NCI-H128 (cell line): ENCODE data around the gene VAT1L.

Source experiments
- DNase-seq: peaks from one replicate; lab custom pipeline; 2025; ENCODE audit not compliant: unreplicated experiment; lab: John Stamatoyannopoulos, UW

Gene VAT1L

GRCh38 chr16:77833921-77834634 is 45.7 kb downstream of the VAT1L start:
- no peak for DNase-seq

DNA sequence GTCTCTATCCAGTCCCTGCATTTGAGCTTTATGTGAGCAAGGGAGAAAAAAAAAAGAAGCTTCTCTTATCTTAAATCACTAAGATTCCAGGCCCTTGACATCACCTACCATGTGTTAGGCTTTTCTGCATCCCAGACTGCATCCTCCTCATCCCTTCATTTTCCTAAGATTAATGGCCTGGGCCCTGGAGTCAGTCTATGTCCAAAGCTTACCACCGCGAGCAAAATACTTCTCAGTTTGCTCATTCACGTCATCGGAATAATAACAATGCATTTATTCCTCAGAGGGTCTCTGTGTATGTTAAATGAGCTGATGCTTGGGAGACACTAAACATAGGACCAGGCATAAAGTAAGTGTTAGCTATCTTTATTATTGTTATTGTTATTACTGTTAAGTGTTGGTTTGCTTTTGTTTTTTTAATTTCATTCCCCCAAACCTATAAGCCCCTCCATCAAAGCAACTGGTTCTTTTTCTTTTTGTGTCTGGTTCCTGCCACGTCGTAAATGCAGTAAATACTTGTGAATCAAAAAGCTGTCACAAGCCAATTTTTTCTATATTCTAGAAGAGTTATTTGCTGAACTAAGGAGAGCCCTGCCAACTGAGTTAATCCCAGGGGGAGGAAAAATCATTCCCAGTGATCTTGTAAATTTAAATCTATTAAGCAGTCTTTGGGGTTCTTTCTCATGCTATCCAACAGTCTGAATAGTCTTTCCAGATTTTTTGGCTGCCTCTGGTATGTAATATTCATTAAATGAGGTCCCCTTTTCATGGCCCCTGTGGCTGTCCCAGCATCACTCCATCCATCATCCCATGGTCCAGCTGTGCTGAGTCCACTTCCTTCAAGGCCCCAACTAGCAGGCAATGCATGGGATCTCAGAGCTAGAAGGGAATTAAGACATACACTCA is 46.5 kb downstream of the VAT1L start:
- DNase-seq: no peak

DNA sequence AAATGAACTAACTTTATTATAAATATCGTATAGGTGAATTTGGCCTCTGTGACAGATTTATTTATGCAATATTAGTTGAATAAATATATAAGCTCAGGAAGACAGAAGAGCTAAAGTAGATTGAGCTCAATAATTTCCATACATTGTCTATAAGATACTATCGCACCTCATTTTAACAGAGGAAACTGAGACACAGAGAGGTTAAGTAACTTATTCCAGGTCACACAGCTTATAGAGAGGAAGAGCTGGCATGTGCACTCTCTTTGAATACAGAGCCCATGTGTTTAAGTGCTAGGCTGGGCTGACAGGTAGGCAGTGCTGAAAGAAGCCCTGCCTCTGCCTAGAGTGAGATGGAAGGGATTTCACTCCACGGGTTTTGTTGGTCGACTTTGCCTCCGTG is 48.4 kb downstream of the VAT1L start:
- no peak for DNase-seq

DNA sequence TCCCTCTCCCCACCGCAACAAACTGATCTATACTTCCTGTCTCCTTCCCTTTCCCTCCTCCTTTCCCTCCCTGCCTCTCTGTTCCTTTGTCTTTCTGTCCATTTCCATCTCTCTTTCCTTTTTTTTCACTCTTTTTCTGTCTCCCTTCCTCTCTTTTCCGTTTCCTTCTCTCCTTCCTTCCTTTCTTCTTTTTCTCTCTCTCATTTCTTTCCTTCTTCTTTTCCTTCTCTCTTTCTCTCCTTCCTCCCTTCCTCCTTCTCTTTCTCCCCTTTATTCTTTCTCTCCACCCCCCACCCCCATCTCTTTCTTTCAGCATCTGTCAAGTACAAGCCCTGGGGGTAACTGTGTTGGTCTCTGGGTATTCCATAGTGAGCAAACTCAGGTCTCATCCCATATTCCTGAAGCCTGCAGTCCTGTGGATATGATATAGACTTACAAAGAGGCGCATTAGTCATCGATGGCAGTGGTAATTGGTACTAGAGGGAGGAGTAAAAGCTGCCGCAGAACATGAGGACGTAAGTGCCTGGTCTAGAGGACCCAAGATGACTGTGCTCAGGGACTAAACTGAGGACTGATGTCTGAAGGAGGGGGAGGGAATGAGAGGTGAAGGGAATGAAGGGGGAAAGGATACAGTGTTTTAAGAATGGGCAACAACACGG is 50.4 kb downstream of the VAT1L start:
- no peak for DNase-seq

DNA sequence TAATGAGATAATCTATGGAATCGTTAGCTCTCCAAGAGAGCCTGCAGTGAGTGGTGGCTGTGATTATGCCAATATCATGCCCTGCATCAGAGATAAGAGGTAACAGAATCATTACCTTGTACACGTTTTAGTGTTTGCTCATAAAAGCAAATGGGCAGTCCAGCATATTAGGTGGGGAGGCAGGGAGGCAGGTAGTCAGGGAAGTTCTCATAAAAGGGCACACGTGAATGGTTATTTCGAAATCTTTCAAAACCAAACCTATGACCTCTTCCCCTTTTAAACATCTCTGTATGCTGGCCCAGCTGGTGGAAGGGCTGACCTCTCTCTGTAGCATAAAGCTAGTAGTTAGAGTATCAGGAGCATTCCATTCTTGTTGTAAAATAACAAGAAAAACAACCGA is 51.7 kb downstream of the VAT1L start:
- DNase-seq: no peak

DNA sequence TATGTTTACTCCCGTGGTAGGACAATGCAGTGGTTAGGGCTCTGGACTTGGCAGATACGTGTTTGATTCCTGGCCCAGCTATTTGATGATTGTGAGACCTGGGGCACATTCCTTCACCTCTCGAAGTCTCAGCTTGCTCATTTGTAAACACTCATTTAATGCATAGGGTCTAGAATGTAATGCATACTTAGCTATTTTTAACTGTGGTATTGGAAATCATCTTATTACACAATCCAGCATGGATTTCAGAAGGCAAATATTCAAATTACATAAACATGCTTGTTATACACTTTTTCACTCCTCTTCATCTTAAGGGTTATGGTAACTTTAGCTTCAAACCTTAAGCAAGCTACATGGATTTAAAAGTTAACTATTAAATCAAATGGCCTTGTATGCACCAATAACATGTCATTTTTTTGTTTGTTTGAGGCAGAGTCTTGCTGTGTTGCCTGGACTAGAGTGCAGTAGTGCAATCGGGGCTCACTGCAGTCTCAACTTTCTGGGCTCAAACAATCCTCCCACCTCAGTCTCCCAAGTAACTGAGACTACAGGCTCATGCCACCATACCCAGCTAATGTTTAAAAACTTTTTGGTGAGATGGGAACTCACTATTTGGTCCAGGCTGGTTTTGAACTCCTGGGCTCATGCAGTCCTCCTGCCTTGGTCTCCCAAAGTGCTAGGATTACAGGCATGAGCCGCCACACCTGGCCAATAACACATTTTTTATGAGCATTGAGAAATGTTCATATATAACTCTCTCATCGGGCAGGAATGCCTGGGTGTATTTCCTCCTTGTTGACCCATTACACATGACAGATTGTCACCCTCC is 52.5 kb downstream of the VAT1L start:
- DNase-seq: no peak

DNA sequence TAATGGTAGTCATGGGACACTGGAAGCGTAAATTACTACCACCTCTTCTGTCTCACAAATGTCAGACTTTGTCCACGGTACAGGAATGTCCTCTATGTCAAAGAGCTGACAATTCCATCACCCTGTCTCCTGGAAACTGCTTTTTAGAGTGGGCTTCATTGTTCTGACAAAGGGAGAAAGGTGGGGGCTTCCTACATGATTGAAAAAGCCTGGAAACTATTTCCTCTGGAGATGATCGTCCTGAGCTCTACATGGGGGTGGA is 53.1 kb downstream of the VAT1L start:
- no peak for DNase-seq

DNA sequence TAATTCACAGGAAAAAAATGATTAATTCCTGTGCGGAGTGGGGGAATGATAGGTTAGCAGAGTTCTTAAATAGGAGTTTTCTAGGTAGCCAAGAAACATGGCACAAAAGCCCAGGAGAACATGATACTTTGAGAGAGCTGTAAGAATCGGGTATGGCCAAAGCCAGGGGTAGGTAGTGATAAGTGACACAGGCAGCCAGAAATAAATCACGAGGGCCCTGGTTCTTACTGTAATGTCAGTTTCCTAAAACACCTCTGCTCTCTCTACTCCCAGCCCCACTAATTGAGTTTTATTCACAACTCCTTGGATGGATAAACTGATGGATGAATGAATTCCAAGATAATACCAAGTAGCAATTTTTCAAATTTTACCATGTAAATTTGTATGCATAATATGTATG is 54.1 kb downstream of the VAT1L start:
- DNase-seq: no peak

- DNase-seq: no peak
Measured at GRCh38 chr16:77843405-77843804, 55.0 kb downstream of the VAT1L start.

DNA sequence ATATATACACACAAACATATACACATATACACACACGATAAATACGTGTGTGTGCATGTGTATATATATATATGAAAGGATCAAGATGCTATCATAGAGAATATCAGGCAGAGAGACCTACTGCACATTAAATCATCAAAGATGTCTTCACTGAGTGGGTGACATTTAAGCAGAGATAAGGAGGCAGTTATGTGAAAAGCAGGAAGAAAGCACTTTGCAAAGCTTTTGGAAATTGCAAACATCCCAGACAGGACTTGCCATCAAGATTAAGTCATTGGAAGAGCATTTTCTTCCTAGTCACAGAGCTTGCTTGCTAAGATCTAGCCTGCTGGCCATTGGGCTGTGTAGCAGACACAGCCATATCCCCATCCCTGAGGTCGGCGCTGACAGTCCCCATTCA is 56.4 kb downstream of the VAT1L start:
- DNase-seq: no peak

- no peak for DNase-seq
Measured at GRCh38 chr16:77849646-77850258, 61.4 kb downstream of the VAT1L start.

- DNase-seq: no peak
Measured at GRCh38 chr16:77850636-77851333, 62.4 kb downstream of the VAT1L start.

DNA sequence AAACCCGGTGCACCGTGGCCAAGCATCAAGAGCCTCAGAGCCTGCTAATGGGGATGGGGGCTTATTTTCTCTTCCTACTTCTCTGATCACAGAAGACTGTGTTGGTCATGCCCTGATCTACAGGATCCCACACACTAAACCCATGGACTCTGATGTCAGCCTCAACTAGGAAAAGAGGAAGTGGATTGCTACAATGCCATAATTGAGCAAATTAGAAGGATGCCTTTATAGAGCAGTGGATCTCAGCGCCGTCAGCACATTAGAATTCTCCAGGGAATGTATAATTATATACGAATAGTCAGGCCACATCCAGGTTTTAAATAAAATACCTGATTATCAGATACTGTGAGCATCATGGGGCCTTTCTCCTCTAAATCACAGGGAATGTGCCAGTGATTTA is 64.8 kb downstream of the VAT1L start:
- DNase-seq: no peak

- DNase-seq: no peak
Measured at GRCh38 chr16:77856438-77857160, 68.2 kb downstream of the VAT1L start.

- DNase-seq: no peak
Measured at GRCh38 chr16:77858060-77858459, 69.7 kb downstream of the VAT1L start.

- no peak for DNase-seq
Measured at GRCh38 chr16:77859493-77860232, 71.3 kb downstream of the VAT1L start.

DNA sequence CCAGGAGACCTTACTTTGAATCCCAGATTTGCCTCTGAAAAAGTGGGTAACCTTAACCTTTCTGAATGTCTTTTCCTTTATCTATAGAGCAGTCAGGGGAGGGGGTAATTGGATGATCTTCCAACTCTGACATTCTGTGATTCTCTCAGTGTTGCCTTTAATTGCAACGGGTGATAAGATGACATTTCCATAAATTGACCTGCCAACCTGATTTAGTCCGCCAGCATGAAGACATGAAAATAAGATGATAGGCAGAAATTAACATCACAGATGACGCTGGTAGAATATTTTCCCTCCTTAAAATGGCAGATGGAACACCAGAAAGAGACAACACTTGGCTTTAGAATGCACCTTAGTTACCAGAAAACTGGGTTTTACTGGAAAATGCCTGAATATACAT is 72.6 kb downstream of the VAT1L start:
- no peak for DNase-seq

DNA sequence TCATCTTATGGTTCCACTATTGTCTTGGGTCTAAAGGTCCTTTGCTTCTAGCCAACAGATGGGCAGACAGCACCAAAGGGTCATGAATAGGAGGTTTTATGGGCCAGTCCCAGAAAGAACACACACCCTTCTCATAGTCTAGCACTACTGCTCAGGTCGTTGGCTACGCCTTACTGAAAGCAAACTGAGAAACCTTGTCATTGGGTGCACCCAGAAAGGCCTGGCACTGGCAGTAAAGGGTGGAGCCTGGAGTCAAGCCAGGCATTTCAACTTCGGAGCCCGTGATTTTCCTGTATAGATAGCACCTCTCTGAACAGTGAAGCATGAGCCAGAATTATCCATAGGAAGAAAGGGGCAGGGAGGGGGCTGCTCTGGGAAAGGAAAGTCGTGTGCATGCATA is 74.9 kb downstream of the VAT1L start:
- no peak for DNase-seq

DNA sequence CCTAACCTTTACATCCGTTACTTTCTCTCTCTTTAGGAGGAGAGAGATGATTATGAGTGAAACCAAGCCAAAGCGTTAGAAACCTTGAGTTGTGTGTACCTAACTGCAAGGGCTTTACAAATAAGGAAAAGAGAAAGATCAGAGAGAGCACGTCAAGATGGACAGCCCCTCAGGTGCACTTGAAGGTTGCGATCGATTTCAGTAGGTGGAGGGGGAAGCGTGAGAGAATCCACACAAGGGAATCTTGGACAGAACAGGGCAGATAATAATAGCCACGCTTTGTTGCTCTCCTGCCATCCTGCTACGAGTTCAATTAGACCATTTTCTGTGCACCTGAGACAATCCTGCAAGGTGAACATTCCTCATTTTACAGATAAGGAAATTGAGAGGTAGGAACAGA is 78.4 kb downstream of the VAT1L start:
- DNase-seq: no peak
